Measurements from ENCODE around the gene MRAS. TPM values are rescaled to one million over a fixed set of nuclear protein-coding genes. Genes with fewer than 3 reads are reported as not detected.

Gene MRAS
- total and polyA plus RNA-seq, 8 donors: 18.1 to 48.0 (median 21.5) TPM

DNA sequence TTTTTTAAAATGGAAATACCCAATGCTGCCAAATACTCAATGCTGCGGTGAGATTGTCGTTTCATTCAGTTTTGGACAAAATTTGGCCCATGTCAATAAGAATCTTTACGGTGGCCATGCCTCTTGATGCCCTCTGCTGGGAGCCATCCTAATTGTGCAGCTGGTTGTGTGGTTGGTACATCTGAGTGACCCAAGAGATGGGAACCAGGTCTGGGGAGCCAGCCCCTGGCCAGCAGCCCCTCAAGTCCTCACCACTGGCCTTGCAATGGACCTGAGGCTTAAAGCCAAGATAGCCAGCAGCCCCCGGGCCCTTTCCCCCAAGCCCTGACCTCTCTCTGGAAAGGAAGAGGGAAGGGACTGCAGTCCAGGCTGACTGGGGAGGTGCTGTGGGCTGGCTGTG, 49.6 kb downstream of the MRAS start:
- H3K4me1 ChIP-seq: no peaks in the 10 kb centered on the region
- DNase-seq (no peak), ATAC-seq (no peak)
- H3K36me3 ChIP-seq: peaks cover 0 to 11% of the 10 kb centered on the region in 2 donors
- intact Hi-C loops (cut with DNase I): no loop called here
- H3K4me3 ChIP-seq: no peak overlapping the region
- H3K27ac ChIP-seq: no peak overlapping the region
- TF ChIP-seq, protein P1, sequence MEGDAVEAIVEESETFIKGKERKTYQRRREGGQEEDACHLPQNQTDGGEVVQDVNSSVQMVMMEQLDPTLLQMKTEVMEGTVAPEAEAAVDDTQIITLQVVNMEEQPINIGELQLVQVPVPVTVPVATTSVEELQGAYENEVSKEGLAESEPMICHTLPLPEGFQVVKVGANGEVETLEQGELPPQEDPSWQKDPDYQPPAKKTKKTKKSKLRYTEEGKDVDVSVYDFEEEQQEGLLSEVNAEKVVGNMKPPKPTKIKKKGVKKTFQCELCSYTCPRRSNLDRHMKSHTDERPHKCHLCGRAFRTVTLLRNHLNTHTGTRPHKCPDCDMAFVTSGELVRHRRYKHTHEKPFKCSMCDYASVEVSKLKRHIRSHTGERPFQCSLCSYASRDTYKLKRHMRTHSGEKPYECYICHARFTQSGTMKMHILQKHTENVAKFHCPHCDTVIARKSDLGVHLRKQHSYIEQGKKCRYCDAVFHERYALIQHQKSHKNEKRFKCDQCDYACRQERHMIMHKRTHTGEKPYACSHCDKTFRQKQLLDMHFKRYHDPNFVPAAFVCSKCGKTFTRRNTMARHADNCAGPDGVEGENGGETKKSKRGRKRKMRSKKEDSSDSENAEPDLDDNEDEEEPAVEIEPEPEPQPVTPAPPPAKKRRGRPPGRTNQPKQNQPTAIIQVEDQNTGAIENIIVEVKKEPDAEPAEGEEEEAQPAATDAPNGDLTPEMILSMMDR (IDR thresholded peaks at IDR 0.05): no peak
- H3K9me3 ChIP-seq: no peaks in the 10 kb centered on the region
- no peaks in the 10 kb centered on the region for H3K27me3 ChIP-seq

DNA sequence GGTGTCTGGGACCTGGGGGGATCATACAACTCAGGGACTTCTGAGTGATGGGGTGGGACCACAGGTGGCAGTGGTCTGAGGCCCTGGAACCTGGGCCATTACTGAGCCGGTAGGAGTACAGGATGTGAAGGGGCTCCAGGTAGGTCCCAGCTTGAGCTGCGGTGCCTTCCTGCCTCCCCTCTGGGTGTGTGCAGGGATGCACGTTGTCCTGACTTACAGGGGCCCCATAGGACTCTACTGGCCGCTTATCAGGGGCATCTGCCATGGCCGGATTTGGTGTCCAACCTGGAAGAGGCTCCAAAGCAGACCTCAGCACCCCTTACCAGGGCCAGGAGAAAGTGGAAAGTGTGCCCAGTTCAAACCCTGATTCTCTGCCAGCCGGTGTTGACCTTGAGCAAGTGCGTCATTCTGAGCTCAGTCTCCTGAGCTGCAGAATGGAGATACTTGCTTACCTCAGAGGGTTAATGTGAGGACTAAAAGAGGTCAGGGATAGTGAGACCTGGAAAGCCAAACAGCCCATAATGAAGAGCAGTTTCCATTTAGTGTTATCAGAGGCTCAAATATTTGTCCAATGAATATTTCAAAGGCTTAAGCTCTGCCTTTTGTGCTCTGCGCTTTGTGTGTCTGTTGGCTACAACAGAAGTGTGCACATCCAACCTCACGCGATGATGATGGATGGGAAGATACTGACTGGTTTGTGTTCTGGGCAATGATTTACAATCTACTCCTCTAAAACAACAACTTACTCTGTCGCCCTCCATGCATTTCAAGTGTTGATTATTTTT, 50.6 kb downstream of the MRAS start:
- TF ChIP-seq, protein P1 (IDR thresholded peaks at IDR 0.05): no peak
- intact Hi-C loops (cut with DNase I): no loop called here
- peaks cover 0 to 19% of the 10 kb centered on the region in 2 donors for H3K36me3 ChIP-seq
- DNase-seq (no peak), ATAC-seq (no peak)
- H3K27ac ChIP-seq: no peak overlapping the region
- no peak overlapping the region for H3K4me3 ChIP-seq
- H3K9me3 ChIP-seq: no peaks in the 10 kb centered on the region
- no peaks in the 10 kb centered on the region for H3K27me3 ChIP-seq
- H3K4me1 ChIP-seq: no peaks in the 10 kb centered on the region

DNA sequence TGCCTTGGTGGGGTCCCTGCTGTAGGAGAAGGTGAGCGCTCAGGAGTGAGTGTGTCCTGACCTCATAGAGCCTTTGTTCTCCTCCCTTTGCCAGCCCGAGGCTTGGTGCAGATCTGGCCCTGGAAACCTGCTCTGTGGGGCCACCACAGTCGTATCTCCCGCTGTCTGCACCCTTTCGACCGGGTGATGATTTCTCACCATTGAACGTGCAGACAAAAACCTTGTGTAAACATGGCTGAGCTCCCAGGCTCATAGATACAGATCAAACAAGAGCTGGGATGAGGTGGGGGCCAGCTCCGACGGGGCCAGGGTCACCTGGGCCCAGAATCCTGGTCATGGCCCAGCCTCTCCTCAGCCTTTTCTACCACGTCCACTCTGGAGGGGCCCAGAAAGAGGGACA, 51.4 kb downstream of the MRAS start:
- Histone ChIP-seq H3K36me3 (peaks cover 0 to 27% of the 10 kb centered on the region in 2 donors), H3K4me1 (no peaks in the 10 kb centered on the region), H3K4me3 (no peak overlapping the region), H3K27me3 (no peaks in the 10 kb centered on the region), H3K9me3 (no peaks in the 10 kb centered on the region), H3K27ac (no peak overlapping the region)
- intact Hi-C loops (cut with DNase I): no loop called here
- ATAC-seq (no peak), DNase-seq (no peak)
- TF ChIP-seq, protein P1 (IDR thresholded peaks at IDR 0.05): no peak

DNA sequence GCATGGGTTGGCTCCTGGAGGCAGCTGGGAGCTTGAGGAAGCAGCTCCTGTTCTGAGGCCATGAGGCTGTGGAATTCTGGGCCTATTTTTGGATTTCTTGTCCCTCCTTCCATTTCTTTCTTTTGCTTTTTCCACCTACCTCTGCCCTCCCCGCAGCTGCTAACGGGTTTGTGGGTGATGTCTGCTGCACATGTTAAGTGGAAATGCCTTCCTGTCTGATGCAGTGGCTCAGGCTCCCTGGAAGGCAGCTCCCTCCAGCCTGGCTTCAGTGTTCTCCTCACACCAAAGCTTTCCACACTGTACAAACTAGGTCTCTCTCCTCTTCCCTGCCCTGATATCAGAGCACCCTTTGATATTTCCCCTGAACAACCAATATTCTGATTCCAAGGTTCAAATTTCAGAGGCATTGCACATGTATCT, 52.3 kb downstream of the MRAS start:
- H3K36me3 ChIP-seq: peaks cover 0 to 31% of the 10 kb centered on the region in 2 donors
- H3K27ac ChIP-seq: no peak overlapping the region
- H3K4me3 ChIP-seq: no peak overlapping the region
- no peaks in the 10 kb centered on the region for H3K4me1 ChIP-seq
- ATAC-seq (no peak), DNase-seq (no peak)
- TF ChIP-seq, protein P1 (IDR thresholded peaks at IDR 0.05): no peak
- no peaks in the 10 kb centered on the region for H3K9me3 ChIP-seq
- H3K27me3 ChIP-seq: no peaks in the 10 kb centered on the region
- intact Hi-C loops (cut with DNase I): no loop called here

DNA sequence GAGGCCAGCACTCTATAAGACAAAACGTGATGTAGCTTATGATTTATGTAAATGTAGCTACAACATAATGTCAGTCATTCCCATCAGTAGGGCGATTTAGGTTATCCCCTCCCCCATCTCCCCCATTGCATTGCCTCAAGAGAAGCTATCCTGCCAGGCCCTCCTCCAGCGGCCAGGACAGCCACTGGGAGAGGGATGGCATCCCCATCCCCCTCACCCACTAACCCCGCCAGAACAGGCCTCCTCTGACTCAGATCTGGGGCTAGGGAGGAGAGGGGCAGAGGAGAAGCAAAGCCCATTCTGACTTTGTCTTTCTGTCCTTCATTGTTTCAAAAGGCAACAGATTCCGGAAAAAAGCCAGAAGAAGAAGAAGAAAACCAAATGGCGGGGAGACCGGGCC, 53.5 kb downstream of the MRAS start:
- ATAC-seq (no peak), DNase-seq (no peak)
- Histone ChIP-seq H3K27ac (no peak overlapping the region), H3K4me1 (no peaks in the 10 kb centered on the region), H3K36me3 (peaks cover 0 to 31% of the 10 kb centered on the region in 2 donors), H3K4me3 (no peak overlapping the region), H3K27me3 (no peaks in the 10 kb centered on the region), H3K9me3 (no peaks in the 10 kb centered on the region)
- intact Hi-C loops (cut with DNase I): no loop called here
- TF ChIP-seq, protein P1 (IDR thresholded peaks at IDR 0.05): no peak
